ENCODE results near the gene CPT1B.

DNA sequence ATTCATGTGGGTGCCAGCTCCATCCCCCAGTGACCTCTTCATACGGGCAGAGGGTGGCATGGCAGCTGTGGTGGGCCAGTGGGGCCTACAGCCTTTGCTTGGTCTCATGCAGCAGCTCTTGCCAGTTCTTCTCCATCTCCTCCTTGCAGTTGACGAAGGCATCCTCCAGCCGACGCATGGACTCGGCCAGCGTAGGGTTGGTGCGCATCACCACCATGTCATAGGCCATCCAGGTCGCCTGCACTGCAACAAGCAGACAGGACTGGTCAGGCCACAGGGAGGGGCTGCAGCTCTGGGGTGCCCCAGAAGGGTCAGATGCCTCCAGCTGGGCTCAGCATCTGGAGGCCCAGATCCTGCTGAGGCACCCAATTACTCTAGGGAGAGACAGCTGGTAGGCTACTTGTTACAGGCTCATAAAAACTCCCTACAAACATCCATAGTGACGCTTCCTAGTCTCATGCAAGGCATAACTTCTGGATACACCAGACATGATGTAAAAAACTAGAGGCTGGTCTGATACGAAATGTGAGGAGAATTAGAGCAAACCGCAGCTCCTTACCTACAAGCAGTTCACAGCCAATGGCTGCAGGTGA, 27.0 kb downstream of the CPT1B start:
- TF ChIP-seq, protein P1, sequence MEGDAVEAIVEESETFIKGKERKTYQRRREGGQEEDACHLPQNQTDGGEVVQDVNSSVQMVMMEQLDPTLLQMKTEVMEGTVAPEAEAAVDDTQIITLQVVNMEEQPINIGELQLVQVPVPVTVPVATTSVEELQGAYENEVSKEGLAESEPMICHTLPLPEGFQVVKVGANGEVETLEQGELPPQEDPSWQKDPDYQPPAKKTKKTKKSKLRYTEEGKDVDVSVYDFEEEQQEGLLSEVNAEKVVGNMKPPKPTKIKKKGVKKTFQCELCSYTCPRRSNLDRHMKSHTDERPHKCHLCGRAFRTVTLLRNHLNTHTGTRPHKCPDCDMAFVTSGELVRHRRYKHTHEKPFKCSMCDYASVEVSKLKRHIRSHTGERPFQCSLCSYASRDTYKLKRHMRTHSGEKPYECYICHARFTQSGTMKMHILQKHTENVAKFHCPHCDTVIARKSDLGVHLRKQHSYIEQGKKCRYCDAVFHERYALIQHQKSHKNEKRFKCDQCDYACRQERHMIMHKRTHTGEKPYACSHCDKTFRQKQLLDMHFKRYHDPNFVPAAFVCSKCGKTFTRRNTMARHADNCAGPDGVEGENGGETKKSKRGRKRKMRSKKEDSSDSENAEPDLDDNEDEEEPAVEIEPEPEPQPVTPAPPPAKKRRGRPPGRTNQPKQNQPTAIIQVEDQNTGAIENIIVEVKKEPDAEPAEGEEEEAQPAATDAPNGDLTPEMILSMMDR (conservative IDR thresholded peaks at IDR 0.05; ENCODE audit: low read length), result no peak
- no peak for TF ChIP-seq EZH2phosphoT487 (IDR thresholded peaks at IDR 0.05; ENCODE audit: borderline replicate concordance, low read depth, low read length)

All from OCI-LY7 (cell line).